B cell (primary cell): ENCODE measurements around the gene CLN5. TPM values are rescaled to one million over a fixed set of nuclear protein-coding genes. Genes with fewer than 3 reads are reported as not detected.

Source experiments
- ATAC-seq: fragments of 200-7000 bp; cut with Tn5 transposase; one replicate; pipeline ENCODE4 v1.10.0; 2021; ENCODE audit warnings: low read depth, mild to moderate bottlenecking, moderate number of reproducible peaks, moderate library complexity
- CTCF ChIA-PET: fragments of 350-600 bp; sonication (Branson Sonifier 250); formaldehyde crosslinking; loops from one replicate; lab custom pipeline; 2021; ENCODE audit warnings: antibody characterized with exemption, inconsistent platforms; lab: Charles Lee
- POLR2A ChIA-PET: fragments of 350-600 bp; sonication (Branson Sonifier 250); formaldehyde crosslinking; loops from one replicate; lab custom pipeline; 2021; ENCODE audit warnings: antibody characterized with exemption; lab: Charles Lee
- DNase-seq: peaks from one replicate; pipeline ENCODE4 v3.0.0; 2013
- H2AFZ ChIP-seq: 2 replicates; pipeline ENCODE4 v1.6.1; 2012; ENCODE audit warnings: mild to moderate bottlenecking, low read depth, low read length; ENCODE audit not compliant: insufficient read depth, poor library complexity, severe bottlenecking
- H3K27ac ChIP-seq, 2 donors: 1 replicate in 1 of 2; 2 replicates in 1 of 2; pipeline ENCODE4 v1.5.1; 2012 to 2013; ENCODE audit warnings: low read length in 2 of 2, mild to moderate bottlenecking in 2 of 2, moderate library complexity in 1 of 2
- H3K27me3 ChIP-seq, 4 experiments: fragments of 200-600 bp in 1 of 4; sonication (generic) in 1 of 4; replicated peaks in 1 of 4; 1 replicate in 2 of 4; 2 replicates in 2 of 4; pipeline versions ENCODE4 v1.6.1 to v1.7.0; 2013 to 2016; ENCODE audit warnings: low read length in 3 of 4, mild to moderate bottlenecking in 2 of 4, mixed read lengths in 1 of 4, moderate library complexity in 1 of 4; ENCODE audit not compliant: insufficient read depth in 4 of 4, control insufficient read depth in 3 of 4; ENCODE audit errors: control extremely low read depth in 1 of 4
- H3K36me3 ChIP-seq, 2 experiments: replicated peaks in 1 of 2; 1 replicate in 1 of 2; 2 replicates in 1 of 2; pipeline versions ENCODE4 v1.6.1 to v1.7.1; 2013; ENCODE audit warnings: low read length in 1 of 2; ENCODE audit not compliant: insufficient read depth in 2 of 2, control insufficient read depth in 1 of 2; ENCODE audit errors: control extremely low read depth in 1 of 2, extremely low read depth in 1 of 2
- H3K4me1 ChIP-seq, 2 donors: fragments of 200-600 bp in 1 of 2; sonication (generic) in 1 of 2; 1 replicate in 1 of 2; 2 replicates in 1 of 2; pipeline versions ENCODE4 v1.5.1 to v1.6.1; 2013 to 2017; ENCODE audit warnings: low read length in 2 of 2; ENCODE audit not compliant: control insufficient read depth in 2 of 2, insufficient read depth in 2 of 2
- H3K4me2 ChIP-seq: replicated peaks from 2 replicates; pipeline ENCODE3; 2012; ENCODE audit warnings: mild to moderate bottlenecking, low read depth, low read length; ENCODE audit not compliant: poor library complexity, severe bottlenecking
- H3K4me3 ChIP-seq, 5 experiments: fragments of 200-600 bp in 1 of 5; sonication (generic) in 1 of 5; 1 replicate in 3 of 5; 2 replicates in 2 of 5; pipeline versions ENCODE4 v1.5.1 to v1.7.0; 2011 to 2016; ENCODE audit warnings: low read length in 4 of 5, mild to moderate bottlenecking in 4 of 5, low read depth in 2 of 5, control low read depth in 1 of 5, moderate library complexity in 1 of 5; ENCODE audit not compliant: insufficient read depth in 1 of 5; ENCODE audit errors: control extremely low read depth in 1 of 5, extremely low read depth in 1 of 5
- H3K79me2 ChIP-seq: fragments of 200-600 bp; sonication (generic); one replicate; pipeline ENCODE4 v1.6.0; 2016; ENCODE audit warnings: low read length; ENCODE audit not compliant: control insufficient read depth, insufficient read depth
- H3K9ac ChIP-seq: fragments of 200-600 bp; sonication (generic); 2 replicates; pipeline ENCODE4 v1.6.1; 2017; ENCODE audit warnings: mild to moderate bottlenecking, low read length, moderate library complexity
- H3K9me3 ChIP-seq, 3 donors: one replicate each; pipeline versions ENCODE4 v1.6.1 to v1.7.1; 2013; ENCODE audit warnings: low read length in 2 of 3; ENCODE audit not compliant: control insufficient read depth in 2 of 3, insufficient read depth in 1 of 3; ENCODE audit errors: control extremely low read depth in 1 of 3
- H4K20me1 ChIP-seq: 2 replicates; pipeline ENCODE4 v1.6.0; 2012; ENCODE audit warnings: mild to moderate bottlenecking, low read length; ENCODE audit not compliant: insufficient read depth, control insufficient read depth, poor library complexity, severe bottlenecking
- H3K27ac Mint-ChIP-seq: one replicate; pipeline ENCODE4 v1.8.0; 2021; ENCODE audit warnings: mixed read lengths
- H3K27me3 Mint-ChIP-seq: one replicate; pipeline ENCODE4 v1.8.0; 2021; ENCODE audit warnings: mixed read lengths
- H3K4me1 Mint-ChIP-seq: one replicate; pipeline ENCODE4 v1.8.0; 2021; ENCODE audit warnings: mixed read lengths
- H3K4me3 Mint-ChIP-seq: one replicate; pipeline ENCODE4 v1.8.0; 2021; ENCODE audit warnings: mixed read lengths
- H3K9me3 Mint-ChIP-seq: one replicate; pipeline ENCODE4 v1.8.0; 2022; ENCODE audit warnings: mixed read lengths; ENCODE audit not compliant: insufficient read depth
- EZH2 ChIP-seq: IDR thresholded peaks from 2 replicates; pipeline ENCODE4 v1.6.1; 2012; ENCODE audit warnings: borderline replicate concordance, low read depth, mild to moderate bottlenecking, moderate library complexity, low read length; ENCODE audit not compliant: insufficient read depth, poor library complexity, severe bottlenecking
- WGBS: methylation state at CpG from one replicate; pipeline ENCODE4 v1.1.5; 2013; ENCODE audit warnings: missing lambda C conversion rate; ENCODE audit not compliant: insufficient coverage; 5-methylcytosine and 5-hydroxymethylcytosine counted together
- intact Hi-C: fragments of 100-400 bp; cut with micrococcal nuclease; formaldehyde crosslinking; loops from one replicate; pipeline ENCODE4 v1.10.0; 2022
- polyA plus RNA-seq: library from polyadenylated mRNA; depleted of rRNA; stranded (reverse); fragments of >200 nt; gene quantifications from 2 replicates; pipeline ENCODE4 v1.2.3, GENCODE V29; 2012
- total RNA-seq, 2 donors: library from RNA; stranded (reverse); fragments of 120-200 nt in 1 of 2; gene quantifications; 1 replicate in 1 of 2; 2 replicates in 1 of 2; pipeline versions ENCODE4 v1.2.3 to v1.2.4, GENCODE V29; 2013 to 2022
- TF ChIP-seq, protein P1 (sequence below): fragments of 200-600 bp; IDR thresholded peaks from one replicate; pipeline ENCODE4 v1.8.0; 2022; ENCODE audit warnings: antibody characterized with exemption, mild to moderate bottlenecking

Gene CLN5
- total and polyA plus RNA-seq, 2 donors (not counting 1 experiment from before 2014, with no cell fraction given) = 11.9 to 36.9 TPM

DNA sequence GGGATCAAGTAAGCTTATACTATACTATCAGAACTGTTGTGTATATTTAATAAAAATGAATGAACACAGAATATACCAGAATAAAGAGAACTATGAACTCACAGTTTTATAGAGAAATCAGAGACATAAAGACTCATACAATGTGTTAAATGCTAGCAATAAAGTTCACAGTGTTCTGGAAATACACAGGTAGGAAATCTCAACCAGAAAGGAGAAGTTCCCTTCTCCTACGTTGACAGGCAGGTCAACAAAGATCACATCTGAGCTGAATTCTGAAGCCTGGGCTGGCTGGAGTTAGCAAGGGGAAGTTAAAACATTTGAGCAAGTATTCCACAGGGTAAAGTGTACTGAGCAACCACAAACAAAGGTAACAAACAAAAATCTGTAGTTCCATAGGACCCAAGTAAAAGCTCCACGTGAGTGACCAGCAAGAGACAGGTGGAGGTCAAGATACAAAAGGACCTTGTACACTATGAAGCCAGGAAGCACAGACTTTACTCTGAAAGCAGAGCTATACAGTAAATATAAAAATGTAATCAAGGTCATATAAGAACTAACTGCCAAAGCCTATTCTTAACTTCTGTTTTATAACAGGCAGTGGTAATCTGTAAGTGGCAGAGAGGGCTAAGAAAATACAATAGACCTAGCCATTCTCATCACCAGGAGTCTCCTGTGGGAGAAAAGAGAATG, 22.1 kb downstream of the CLN5 start:
- no peaks in the 10 kb centered on the region for H3K27me3 ChIP-seq
- no peak overlapping the region for H2AFZ ChIP-seq
- Mint-ChIP-seq H3K4me3 (no peak overlapping the region), H3K27ac (no peak overlapping the region), H3K4me1 (peaks cover 26% of the 10 kb centered on the region), H3K27me3 (no peaks in the 10 kb centered on the region), H3K9me3 (no peaks in the 10 kb centered on the region)
- no peak for DNase-seq
- H3K9ac ChIP-seq = no peak overlapping the region
- no peaks in the 10 kb centered on the region for H3K4me1 ChIP-seq
- intact Hi-C loops = no loop called here
- ATAC-seq = no peak
- H3K27ac ChIP-seq = peak overlapping the region in 1 of 2 donors; percentile 33
- ChIA-PET POLR2A (interaction anchor here (0.6 kb wide), 1 partner anchor 12 kb away, joined by 4 read pairs; no protein-coding TSS in a partner anchor), CTCF (interaction anchor here (0.8 to 1.8 kb wide), 5 partner anchors 11 to 43 kb away, joined by 3 to 6 read pairs (median 3); no protein-coding TSS in a partner anchor)
- peaks cover 78% of the 10 kb centered on the region for H3K79me2 ChIP-seq
- H3K36me3 ChIP-seq = peaks cover 2 to 77% of the 10 kb centered on the region in 2 experiments
- H3K9me3 ChIP-seq = no peaks in the 10 kb centered on the region
- WGBS = no CpG with 5 or more reads among the region's 2 CpGs
- H3K4me3 ChIP-seq = no peak overlapping the region
- no peak overlapping the region for H3K4me2 ChIP-seq
- peaks cover 52% of the 10 kb centered on the region for H4K20me1 ChIP-seq
- TF ChIP-seq EZH2 = no peak
- TF ChIP-seq, protein P1, sequence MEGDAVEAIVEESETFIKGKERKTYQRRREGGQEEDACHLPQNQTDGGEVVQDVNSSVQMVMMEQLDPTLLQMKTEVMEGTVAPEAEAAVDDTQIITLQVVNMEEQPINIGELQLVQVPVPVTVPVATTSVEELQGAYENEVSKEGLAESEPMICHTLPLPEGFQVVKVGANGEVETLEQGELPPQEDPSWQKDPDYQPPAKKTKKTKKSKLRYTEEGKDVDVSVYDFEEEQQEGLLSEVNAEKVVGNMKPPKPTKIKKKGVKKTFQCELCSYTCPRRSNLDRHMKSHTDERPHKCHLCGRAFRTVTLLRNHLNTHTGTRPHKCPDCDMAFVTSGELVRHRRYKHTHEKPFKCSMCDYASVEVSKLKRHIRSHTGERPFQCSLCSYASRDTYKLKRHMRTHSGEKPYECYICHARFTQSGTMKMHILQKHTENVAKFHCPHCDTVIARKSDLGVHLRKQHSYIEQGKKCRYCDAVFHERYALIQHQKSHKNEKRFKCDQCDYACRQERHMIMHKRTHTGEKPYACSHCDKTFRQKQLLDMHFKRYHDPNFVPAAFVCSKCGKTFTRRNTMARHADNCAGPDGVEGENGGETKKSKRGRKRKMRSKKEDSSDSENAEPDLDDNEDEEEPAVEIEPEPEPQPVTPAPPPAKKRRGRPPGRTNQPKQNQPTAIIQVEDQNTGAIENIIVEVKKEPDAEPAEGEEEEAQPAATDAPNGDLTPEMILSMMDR = no peak
